GM15510 (cell line): Measurements from ENCODE around the gene NUDT2.

ENCODE experiments used
- POLR2A ChIP-seq: IDR thresholded peaks from 3 replicates; pipeline ENCODE4 v1.6.1; 2011; ENCODE audit warnings: borderline replicate concordance; ENCODE audit not compliant: insufficient read length; ENCODE audit errors: extremely low read depth

Gene NUDT2

GRCh38 chr9:34362614-34363214 is 33.3 kb downstream of the NUDT2 start:
- no peak for TF ChIP-seq POLR2A

DNA sequence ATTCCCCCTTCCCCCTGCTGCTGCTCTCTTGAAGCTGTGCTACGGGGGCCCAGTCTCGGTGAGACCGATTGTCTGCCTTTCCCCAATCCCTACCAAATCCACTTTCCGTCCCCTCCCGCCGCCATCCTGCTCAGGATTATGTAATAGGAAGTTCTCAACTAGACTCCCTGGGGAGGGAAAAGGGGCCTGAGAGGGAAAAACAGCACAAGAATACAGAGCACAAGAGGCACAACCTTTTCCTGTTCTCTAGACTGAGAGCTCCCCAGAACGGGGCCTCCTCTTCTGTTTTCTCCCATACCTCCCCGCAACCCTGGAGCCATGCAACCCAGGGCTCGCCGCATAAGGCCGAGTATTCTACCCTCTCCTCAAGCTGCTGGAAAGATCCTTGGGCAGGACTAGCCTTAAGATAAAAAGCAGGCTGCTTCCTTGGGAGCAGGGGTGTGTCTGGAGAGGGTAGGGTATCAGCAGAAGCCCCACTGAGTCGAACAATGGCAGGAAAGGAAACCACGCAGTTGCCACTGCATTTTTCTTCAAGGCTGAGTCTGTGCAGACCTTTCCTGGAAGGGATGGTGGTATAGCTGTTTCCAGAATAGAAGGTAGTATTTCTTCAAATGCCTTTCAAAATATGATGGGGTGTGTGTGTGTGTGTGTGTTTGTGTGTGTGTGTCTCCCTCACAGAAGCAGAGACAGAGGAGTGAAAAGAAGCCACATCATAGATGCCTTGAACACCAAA is 34.4 kb downstream of the NUDT2 start:
- TF ChIP-seq POLR2A: no peak

GRCh38 chr9:34365282-34365681 is 35.9 kb downstream of the NUDT2 start:
- TF ChIP-seq POLR2A: no peak

DNA sequence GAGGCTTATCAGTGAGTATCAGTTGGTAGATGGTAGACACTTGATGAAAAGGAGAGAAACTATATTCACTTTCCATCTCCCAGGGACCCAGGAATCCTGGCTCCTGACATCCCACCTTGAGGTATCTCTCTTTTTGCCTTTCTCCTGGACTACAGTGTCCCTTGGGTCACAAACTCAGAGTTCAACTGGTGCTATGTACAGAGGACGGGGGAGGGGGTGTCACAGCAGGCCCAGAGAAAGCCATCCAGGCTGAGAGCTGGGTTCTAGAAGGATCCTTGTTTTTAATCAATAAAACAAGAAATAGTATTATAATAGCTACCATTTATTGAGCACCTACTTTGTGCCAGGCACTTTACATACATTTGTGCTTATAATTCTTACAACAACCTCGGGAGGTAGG is 37.0 kb downstream of the NUDT2 start:
- no peak for TF ChIP-seq POLR2A

GRCh38 chr9:34369636-34370035 is 40.3 kb downstream of the NUDT2 start:
- TF ChIP-seq POLR2A: no peak

GRCh38 chr9:34370335-34370969 is 41.1 kb downstream of the NUDT2 start:
- no peak for TF ChIP-seq POLR2A

DNA sequence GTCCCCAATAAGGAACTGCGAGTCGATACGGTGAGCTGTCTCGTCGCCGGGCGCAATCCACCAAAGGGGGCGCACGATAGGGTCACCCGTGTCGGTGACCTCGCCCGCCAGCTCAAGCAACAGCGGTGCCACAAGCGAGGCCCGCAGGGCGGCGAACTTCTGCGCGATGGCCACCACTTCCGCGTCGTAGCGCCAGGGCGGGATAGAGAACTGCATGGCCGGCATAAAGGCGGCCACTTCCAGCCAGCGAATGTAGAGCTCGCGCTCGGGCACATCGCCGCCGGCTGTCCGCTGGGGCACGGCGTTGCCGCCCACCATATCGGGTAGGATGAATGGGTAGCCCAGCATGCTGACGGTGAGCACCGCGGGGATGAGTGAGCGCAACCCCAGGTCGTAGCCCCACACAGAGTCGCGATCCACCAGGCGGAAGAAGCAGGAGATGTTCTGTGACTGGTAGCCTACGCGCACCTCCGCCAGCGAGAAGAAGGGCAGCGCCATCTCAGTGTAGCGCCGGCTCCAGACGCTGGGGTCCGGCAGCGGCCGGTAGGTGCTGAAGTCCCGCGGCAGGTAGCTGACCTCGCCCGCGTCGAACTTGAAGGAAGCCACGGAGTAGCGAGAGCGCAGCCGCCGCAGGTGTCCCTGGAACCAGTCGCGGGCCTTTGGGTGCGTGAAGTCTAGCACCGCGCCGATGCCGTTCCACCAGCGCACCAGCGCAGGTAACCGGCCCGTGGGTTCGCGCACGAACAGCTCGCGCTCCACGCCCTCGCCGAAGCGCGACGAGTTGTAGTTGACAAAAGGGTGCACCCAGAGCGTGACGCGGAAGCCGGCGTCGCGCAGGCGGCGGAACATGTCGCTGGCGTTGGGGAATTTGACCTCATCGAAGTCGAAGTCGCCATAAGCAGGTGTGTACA is 41.9 kb downstream of the NUDT2 start:
- TF ChIP-seq POLR2A: no peak

DNA sequence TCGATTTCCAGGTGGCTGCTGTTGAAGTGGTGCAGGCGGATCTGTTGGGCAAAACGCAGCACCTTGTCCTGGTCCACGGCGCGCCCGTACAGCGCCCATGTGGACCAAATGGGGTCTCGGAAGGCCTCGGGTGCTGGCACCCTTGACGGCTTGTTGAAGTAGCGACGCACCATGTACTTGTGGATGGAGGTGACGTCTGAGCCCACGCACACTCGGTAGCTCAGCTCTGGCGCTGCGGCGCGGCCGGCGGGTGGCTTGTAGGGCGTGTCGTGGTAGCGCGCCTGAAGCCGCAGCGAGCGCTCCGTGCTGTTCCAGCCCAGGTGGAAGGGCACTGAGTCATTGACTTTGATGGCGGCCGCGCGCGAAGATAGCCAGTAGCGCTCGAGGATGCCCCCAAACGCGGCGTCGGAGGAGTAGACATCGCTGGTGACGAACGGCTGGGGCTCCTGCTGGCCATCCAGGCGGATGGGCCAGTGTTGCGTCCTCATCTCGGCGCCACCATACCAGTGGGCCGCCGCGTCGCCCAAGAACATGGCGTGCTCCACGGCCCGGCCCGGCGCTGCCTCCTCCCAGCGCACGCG is 42.6 kb downstream of the NUDT2 start:
- TF ChIP-seq POLR2A: no peak

DNA sequence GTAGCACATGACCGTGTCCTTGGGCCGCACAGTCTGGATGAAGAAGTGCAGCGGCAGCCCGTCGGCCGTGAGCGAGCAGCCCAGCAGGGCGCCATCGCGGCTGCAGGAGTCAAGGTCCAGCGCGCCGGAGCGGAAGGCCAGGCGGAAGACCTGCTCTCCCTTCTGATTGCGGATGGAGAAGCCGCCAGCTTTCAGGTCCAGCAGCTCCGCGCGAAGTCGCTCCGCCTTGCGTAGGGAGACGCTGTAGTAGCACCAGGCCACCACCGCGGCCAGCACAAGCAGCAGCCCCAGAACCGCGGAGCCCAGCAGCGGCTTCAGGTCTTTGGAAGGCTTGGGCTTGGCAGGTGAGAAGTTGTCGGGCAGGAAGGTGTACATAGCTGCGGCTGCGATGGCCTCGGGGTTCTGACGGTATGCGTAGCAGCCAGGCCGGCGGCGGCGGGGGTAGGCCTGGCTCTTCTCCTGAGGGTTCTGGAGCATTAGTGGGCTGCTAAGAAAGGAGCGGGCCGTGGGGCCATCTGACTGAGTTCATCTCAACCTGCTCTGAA is 43.2 kb downstream of the NUDT2 start:
- TF ChIP-seq POLR2A: no peak

- no peak for TF ChIP-seq POLR2A
These were observed 44.4 kb downstream of the NUDT2 start for GRCh38 chr9:34373749-34374148.

DNA sequence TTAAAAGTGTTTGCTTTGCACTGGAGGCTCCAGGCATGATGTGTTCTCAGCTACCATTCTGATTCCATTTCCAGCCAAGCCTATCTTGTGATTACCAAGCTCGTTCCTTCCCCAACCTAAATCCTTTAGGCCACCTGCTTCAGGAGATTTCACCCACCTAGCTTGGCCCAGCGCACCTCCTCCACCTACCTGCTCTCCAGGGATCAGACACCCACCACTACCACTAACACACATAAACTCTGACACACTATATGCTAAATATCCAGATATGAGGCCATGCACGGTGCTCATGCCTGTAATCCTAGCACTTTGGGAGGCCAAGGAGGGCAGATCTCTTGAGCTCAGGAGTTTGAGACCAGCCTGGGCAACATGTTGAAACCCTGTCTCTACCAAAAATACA is 45.0 kb downstream of the NUDT2 start:
- no peak for TF ChIP-seq POLR2A

- no peak for TF ChIP-seq POLR2A
These were observed 45.7 kb downstream of the NUDT2 start for GRCh38 chr9:34374905-34375552.

DNA sequence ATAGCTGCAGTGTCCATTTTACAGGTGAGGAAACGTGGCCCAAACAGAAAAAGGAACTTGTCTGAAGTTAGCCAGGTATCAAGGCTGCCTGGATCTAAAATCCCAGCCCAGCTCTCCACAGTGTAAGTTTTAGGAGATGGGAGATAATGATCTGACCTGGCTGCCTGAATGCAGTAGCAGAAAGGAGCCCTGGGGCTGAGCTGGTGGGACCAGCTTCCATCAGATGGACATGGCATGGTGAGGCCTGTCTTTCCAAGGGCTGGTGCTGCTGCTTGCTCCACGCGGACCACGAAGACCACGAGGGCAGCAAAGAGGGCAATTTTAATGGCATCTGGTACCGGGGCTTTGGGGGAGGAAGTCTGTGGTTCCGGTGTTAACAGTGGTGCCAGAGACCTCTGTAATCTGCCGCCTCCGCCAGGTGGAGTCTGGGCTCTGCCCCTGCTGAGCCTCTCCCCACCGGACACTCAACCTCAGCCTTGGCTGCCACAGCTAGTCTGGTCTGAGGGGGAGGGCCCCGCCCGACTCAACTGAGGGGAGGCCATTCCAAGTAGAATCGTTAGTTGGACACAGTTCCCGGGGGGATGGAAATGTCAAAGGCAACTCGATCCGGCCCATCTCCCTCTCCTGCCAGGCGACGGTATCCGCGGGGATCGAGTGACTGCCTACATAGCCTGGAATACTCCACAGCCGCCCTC is 46.7 kb downstream of the NUDT2 start:
- no peak for TF ChIP-seq POLR2A
